ENCODE measurements around the gene RMDN3. TPM values are rescaled to one million over a fixed set of nuclear protein-coding genes. Genes with fewer than 3 reads are reported as not detected.
A peak's percentile ranks its signal among the peaks of the same experiment; 100 is the strongest.

Gene RMDN3
- total and polyA plus RNA-seq, 2 of the 13 experiments (the other 11 are each of a cell fraction or from before 2014, with no cell fraction given), result 16.8 to 19.5 TPM

GRCh38 chr15:40782609-40783227, 27.7 kb upstream of the RMDN3 start (continued):
- no peak for TF ChIP-seq GTF3A (CRISPR knock-in tag; conservative IDR thresholded peaks at IDR 0.05)
- TF ChIP-seq STAG1 (CRISPR knock-in tag; IDR thresholded peaks at IDR 0.05), result peak; percentile 98
- TF ChIP-seq ZNF446 (CRISPR knock-in tag; IDR thresholded peaks at IDR 0.05), result no peak
- TF ChIP-seq ZC3H13 (CRISPR knock-in tag; IDR thresholded peaks at IDR 0.05), result no peak
- TF ChIP-seq CEBPZ (IDR thresholded peaks at IDR 0.05; ENCODE audit: low read length), result no peak
- peak; percentile 83 for TF ChIP-seq ZNF331 (CRISPR knock-in tag; IDR thresholded peaks at IDR 0.05)
- no peak for TF ChIP-seq ZNF414 (CRISPR knock-in tag; IDR thresholded peaks at IDR 0.05)
- TF ChIP-seq MYC (CRISPR knock-in tag; IDR thresholded peaks at IDR 0.05; ENCODE audit: borderline replicate concordance), result peak; percentile 74; the same call in 1 of the 2 replicates
- TF ChIP-seq ZNF644 (CRISPR knock-in tag; IDR thresholded peaks at IDR 0.05; ENCODE audit: low read depth), result no peak
- TF ChIP-seq ZSCAN29 (CRISPR knock-in tag; conservative IDR thresholded peaks at IDR 0.05), result no peak
- no peak for TF ChIP-seq RARG (CRISPR knock-in tag; IDR thresholded peaks at IDR 0.05; ENCODE audit: low read depth)
- TF ChIP-seq SMARCC2 (IDR thresholded peaks at IDR 0.05), result no peak
- TF ChIP-seq ZNF792 (CRISPR knock-in tag; IDR thresholded peaks at IDR 0.05), result no peak
- peak; percentile 57; the same call in 1 of the 2 replicates for TF ChIP-seq SALL1 (CRISPR knock-in tag; IDR thresholded peaks at IDR 0.05)
- no peak for TF ChIP-seq ZNF451 (CRISPR knock-in tag; IDR thresholded peaks at IDR 0.05)
- TF ChIP-seq MXI1 (IDR thresholded peaks at IDR 0.05; ENCODE audit: borderline replicate concordance, low read depth, low read length), result peak; percentile 31; the same call in 1 of the 3 replicates
- no peak for TF ChIP-seq MYPOP (CRISPR knock-in tag; IDR thresholded peaks at IDR 0.05)
- no peak for TF ChIP-seq SP2 (CRISPR knock-in tag; IDR thresholded peaks at IDR 0.05)
- TF ChIP-seq FOSL2 (CRISPR knock-in tag; IDR thresholded peaks at IDR 0.05), result peak; percentile 46; the same call in 1 of the 2 replicates
- no peak for TF ChIP-seq NFKBIZ (CRISPR knock-in tag; IDR thresholded peaks at IDR 0.05)
- TF ChIP-seq ZFP36 (IDR thresholded peaks at IDR 0.05; ENCODE audit: borderline replicate concordance, low read depth, low read length, partially characterized antibody), result no peak
- no peak for TF ChIP-seq ZNF460 (CRISPR knock-in tag; IDR thresholded peaks at IDR 0.05; ENCODE audit: borderline replicate concordance)
- no peak for TF ChIP-seq NAIF1 (CRISPR knock-in tag; IDR thresholded peaks at IDR 0.05; ENCODE audit: borderline replicate concordance)

All from HepG2 (cell line).